B cell (primary cell): ENCODE results near the gene TMEM138. TPM values are rescaled to one million over a fixed set of nuclear protein-coding genes. Genes with fewer than 3 reads are reported as not detected.

Experiments
- ATAC-seq: fragments of 200-7000 bp; cut with Tn5 transposase; one replicate; pipeline ENCODE4 v1.10.0; 2021; ENCODE audit warnings: low read depth, mild to moderate bottlenecking, moderate number of reproducible peaks, moderate library complexity
- CTCF ChIA-PET: fragments of 350-600 bp; sonication (Branson Sonifier 250); formaldehyde crosslinking; loops from one replicate; lab custom pipeline; 2021; ENCODE audit warnings: antibody characterized with exemption, inconsistent platforms; lab: Charles Lee
- POLR2A ChIA-PET: fragments of 350-600 bp; sonication (Branson Sonifier 250); formaldehyde crosslinking; loops from one replicate; lab custom pipeline; 2021; ENCODE audit warnings: antibody characterized with exemption; lab: Charles Lee
- DNase-seq: peaks from one replicate; pipeline ENCODE4 v3.0.0; 2013
- H2AFZ ChIP-seq: 2 replicates; pipeline ENCODE4 v1.6.1; 2012; ENCODE audit warnings: mild to moderate bottlenecking, low read depth, low read length; ENCODE audit not compliant: insufficient read depth, poor library complexity, severe bottlenecking
- H3K27ac ChIP-seq, 2 donors: 1 replicate in 1 of 2; 2 replicates in 1 of 2; pipeline ENCODE4 v1.5.1; 2012 to 2013; ENCODE audit warnings: low read length in 2 of 2, mild to moderate bottlenecking in 2 of 2, moderate library complexity in 1 of 2
- H3K27me3 ChIP-seq, 4 experiments: fragments of 200-600 bp in 1 of 4; sonication (generic) in 1 of 4; replicated peaks in 1 of 4; 1 replicate in 2 of 4; 2 replicates in 2 of 4; pipeline versions ENCODE4 v1.6.1 to v1.7.0; 2013 to 2016; ENCODE audit warnings: low read length in 3 of 4, mild to moderate bottlenecking in 2 of 4, mixed read lengths in 1 of 4, moderate library complexity in 1 of 4; ENCODE audit not compliant: insufficient read depth in 4 of 4, control insufficient read depth in 3 of 4; ENCODE audit errors: control extremely low read depth in 1 of 4
- H3K36me3 ChIP-seq, 2 experiments: replicated peaks in 1 of 2; 1 replicate in 1 of 2; 2 replicates in 1 of 2; pipeline versions ENCODE4 v1.6.1 to v1.7.1; 2013; ENCODE audit warnings: low read length in 1 of 2; ENCODE audit not compliant: insufficient read depth in 2 of 2, control insufficient read depth in 1 of 2; ENCODE audit errors: control extremely low read depth in 1 of 2, extremely low read depth in 1 of 2
- H3K4me1 ChIP-seq, 2 donors: fragments of 200-600 bp in 1 of 2; sonication (generic) in 1 of 2; 1 replicate in 1 of 2; 2 replicates in 1 of 2; pipeline versions ENCODE4 v1.5.1 to v1.6.1; 2013 to 2017; ENCODE audit warnings: low read length in 2 of 2; ENCODE audit not compliant: control insufficient read depth in 2 of 2, insufficient read depth in 2 of 2
- H3K4me2 ChIP-seq: replicated peaks from 2 replicates; pipeline ENCODE3; 2012; ENCODE audit warnings: mild to moderate bottlenecking, low read depth, low read length; ENCODE audit not compliant: poor library complexity, severe bottlenecking
- H3K4me3 ChIP-seq, 5 experiments: fragments of 200-600 bp in 1 of 5; sonication (generic) in 1 of 5; 1 replicate in 3 of 5; 2 replicates in 2 of 5; pipeline versions ENCODE4 v1.5.1 to v1.7.0; 2011 to 2016; ENCODE audit warnings: low read length in 4 of 5, mild to moderate bottlenecking in 4 of 5, low read depth in 2 of 5, control low read depth in 1 of 5, moderate library complexity in 1 of 5; ENCODE audit not compliant: insufficient read depth in 1 of 5; ENCODE audit errors: control extremely low read depth in 1 of 5, extremely low read depth in 1 of 5
- H3K79me2 ChIP-seq: fragments of 200-600 bp; sonication (generic); one replicate; pipeline ENCODE4 v1.6.0; 2016; ENCODE audit warnings: low read length; ENCODE audit not compliant: control insufficient read depth, insufficient read depth
- H3K9ac ChIP-seq: fragments of 200-600 bp; sonication (generic); 2 replicates; pipeline ENCODE4 v1.6.1; 2017; ENCODE audit warnings: mild to moderate bottlenecking, low read length, moderate library complexity
- H3K9me3 ChIP-seq, 3 donors: one replicate each; pipeline versions ENCODE4 v1.6.1 to v1.7.1; 2013; ENCODE audit warnings: low read length in 2 of 3; ENCODE audit not compliant: control insufficient read depth in 2 of 3, insufficient read depth in 1 of 3; ENCODE audit errors: control extremely low read depth in 1 of 3
- H4K20me1 ChIP-seq: 2 replicates; pipeline ENCODE4 v1.6.0; 2012; ENCODE audit warnings: mild to moderate bottlenecking, low read length; ENCODE audit not compliant: insufficient read depth, control insufficient read depth, poor library complexity, severe bottlenecking
- H3K27ac Mint-ChIP-seq: one replicate; pipeline ENCODE4 v1.8.0; 2021; ENCODE audit warnings: mixed read lengths
- H3K27me3 Mint-ChIP-seq: one replicate; pipeline ENCODE4 v1.8.0; 2021; ENCODE audit warnings: mixed read lengths
- H3K4me1 Mint-ChIP-seq: one replicate; pipeline ENCODE4 v1.8.0; 2021; ENCODE audit warnings: mixed read lengths
- H3K4me3 Mint-ChIP-seq: one replicate; pipeline ENCODE4 v1.8.0; 2021; ENCODE audit warnings: mixed read lengths
- H3K9me3 Mint-ChIP-seq: one replicate; pipeline ENCODE4 v1.8.0; 2022; ENCODE audit warnings: mixed read lengths; ENCODE audit not compliant: insufficient read depth
- EZH2 ChIP-seq: IDR thresholded peaks from 2 replicates; pipeline ENCODE4 v1.6.1; 2012; ENCODE audit warnings: borderline replicate concordance, low read depth, mild to moderate bottlenecking, moderate library complexity, low read length; ENCODE audit not compliant: insufficient read depth, poor library complexity, severe bottlenecking
- WGBS: methylation state at CpG from one replicate; pipeline ENCODE4 v1.1.5; 2013; ENCODE audit warnings: missing lambda C conversion rate; ENCODE audit not compliant: insufficient coverage; 5-methylcytosine and 5-hydroxymethylcytosine counted together
- intact Hi-C: fragments of 100-400 bp; cut with micrococcal nuclease; formaldehyde crosslinking; loops from one replicate; pipeline ENCODE4 v1.10.0; 2022
- polyA plus RNA-seq: library from polyadenylated mRNA; depleted of rRNA; stranded (reverse); fragments of >200 nt; gene quantifications from 2 replicates; pipeline ENCODE4 v1.2.3, GENCODE V29; 2012
- total RNA-seq, 2 donors: library from RNA; stranded (reverse); fragments of 120-200 nt in 1 of 2; gene quantifications; 1 replicate in 1 of 2; 2 replicates in 1 of 2; pipeline versions ENCODE4 v1.2.3 to v1.2.4, GENCODE V29; 2013 to 2022
- TF ChIP-seq, protein P1 (sequence below): fragments of 200-600 bp; IDR thresholded peaks from one replicate; pipeline ENCODE4 v1.8.0; 2022; ENCODE audit warnings: antibody characterized with exemption, mild to moderate bottlenecking

The TMEM138 gene
- total and polyA plus RNA-seq, 2 donors (not counting 1 experiment from before 2014, with no cell fraction given): 66.6 to 84.3 TPM

DNA sequence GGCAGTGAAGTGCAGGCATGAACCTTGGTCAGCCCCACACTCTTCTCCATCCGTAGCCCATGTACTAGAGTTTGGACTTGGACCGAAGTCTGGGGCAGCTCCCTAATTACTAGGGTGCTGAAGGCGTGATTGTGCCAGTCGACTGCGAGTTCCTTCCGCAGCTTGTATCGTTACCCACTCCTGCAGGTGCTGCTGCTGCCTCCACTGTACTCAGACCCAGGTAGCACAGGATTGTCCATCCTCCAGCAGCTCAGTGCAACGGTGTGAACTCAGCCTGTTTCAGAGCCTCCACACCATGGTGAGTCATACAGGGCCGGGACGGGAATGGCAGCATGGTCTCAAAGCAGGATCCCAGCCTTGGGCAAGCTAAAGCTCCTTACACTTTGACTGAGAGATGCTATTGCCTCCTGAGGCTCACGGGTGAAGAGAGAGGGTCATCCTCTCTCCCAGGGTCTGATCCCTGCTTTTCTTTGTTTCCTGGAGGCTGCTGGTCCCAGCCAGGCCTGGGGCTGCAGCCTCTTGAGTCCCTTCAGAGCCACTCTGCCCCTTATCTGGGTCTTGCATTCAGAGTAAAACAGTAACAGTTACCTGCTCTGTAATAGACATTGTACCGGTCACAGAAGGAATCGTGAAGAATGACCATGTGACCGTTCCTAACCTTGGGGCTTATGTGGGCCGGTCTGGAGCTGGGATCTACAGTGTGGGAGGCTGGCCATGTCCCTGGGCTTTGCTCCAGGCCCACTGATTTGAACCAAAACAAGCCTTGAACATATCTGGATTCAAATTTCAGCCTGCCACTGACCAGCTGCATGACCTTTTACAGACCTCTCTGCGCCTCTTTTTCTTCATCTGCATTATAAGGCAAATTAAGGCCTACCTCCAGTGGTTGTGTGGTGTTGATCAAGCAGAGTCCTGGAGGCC is 27.5 kb upstream of the TMEM138 start:
- H3K27ac ChIP-seq: peak overlapping the region in 1 of 2 donors; percentile 88

More for the DNA sequence above, 27.5 kb upstream of the TMEM138 start:
- H3K4me3 Mint-ChIP-seq: peak overlapping the region; percentile 98
- no peak overlapping the region for H3K4me3 ChIP-seq
- peaks cover 30 to 35% of the 10 kb centered on the region in 2 donors for H3K4me1 ChIP-seq
- H2AFZ ChIP-seq: no peak overlapping the region
- H3K9ac ChIP-seq: no peak overlapping the region
- H4K20me1 ChIP-seq: peaks cover 22% of the 10 kb centered on the region
- H3K9me3 ChIP-seq: no peaks in the 10 kb centered on the region
- intact Hi-C loops: loop anchor here (5.0 kb wide), 2 partner anchors 172 to 492 kb away; partner anchors contain the start of genes CCDC86 and VPS37C
- H3K36me3 ChIP-seq: peaks cover 0 to 4% of the 10 kb centered on the region in 2 experiments
- 98% methylated on average over 15 of the region's 16 CpGs for WGBS
- DNase-seq (peak; percentile 18), ATAC-seq (no peak)
- H3K4me2 ChIP-seq: no peak overlapping the region
- no peak for TF ChIP-seq EZH2
- TF ChIP-seq, protein P1, sequence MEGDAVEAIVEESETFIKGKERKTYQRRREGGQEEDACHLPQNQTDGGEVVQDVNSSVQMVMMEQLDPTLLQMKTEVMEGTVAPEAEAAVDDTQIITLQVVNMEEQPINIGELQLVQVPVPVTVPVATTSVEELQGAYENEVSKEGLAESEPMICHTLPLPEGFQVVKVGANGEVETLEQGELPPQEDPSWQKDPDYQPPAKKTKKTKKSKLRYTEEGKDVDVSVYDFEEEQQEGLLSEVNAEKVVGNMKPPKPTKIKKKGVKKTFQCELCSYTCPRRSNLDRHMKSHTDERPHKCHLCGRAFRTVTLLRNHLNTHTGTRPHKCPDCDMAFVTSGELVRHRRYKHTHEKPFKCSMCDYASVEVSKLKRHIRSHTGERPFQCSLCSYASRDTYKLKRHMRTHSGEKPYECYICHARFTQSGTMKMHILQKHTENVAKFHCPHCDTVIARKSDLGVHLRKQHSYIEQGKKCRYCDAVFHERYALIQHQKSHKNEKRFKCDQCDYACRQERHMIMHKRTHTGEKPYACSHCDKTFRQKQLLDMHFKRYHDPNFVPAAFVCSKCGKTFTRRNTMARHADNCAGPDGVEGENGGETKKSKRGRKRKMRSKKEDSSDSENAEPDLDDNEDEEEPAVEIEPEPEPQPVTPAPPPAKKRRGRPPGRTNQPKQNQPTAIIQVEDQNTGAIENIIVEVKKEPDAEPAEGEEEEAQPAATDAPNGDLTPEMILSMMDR: no peak
- H3K4me1 Mint-ChIP-seq: peaks cover 57% of the 10 kb centered on the region
- POLR2A ChIA-PET: interaction anchor here (1.0 to 2.6 kb wide), 5 partner anchors 22 to 58 kb away, joined by 3 to 29 read pairs (median 8); partner anchors contain the start of genes CYB561A3, TMEM138 and TMEM216
- H3K79me2 ChIP-seq: peaks cover 44% of the 10 kb centered on the region
- peak overlapping the region; percentile 97 for H3K27ac Mint-ChIP-seq
- CTCF ChIA-PET: interaction anchor here (1.1 to 11.2 kb wide), 10 partner anchors 9 to 101 kb away, joined by 3 to 649 read pairs (median 14); partner anchors contain the start of genes CYB561A3, TMEM138 and TMEM216
- no peaks in the 10 kb centered on the region for H3K9me3 Mint-ChIP-seq
- no peaks in the 10 kb centered on the region for H3K27me3 Mint-ChIP-seq
- H3K27me3 ChIP-seq: no peaks in the 10 kb centered on the region
